Adrenal gland (tissue), 5 donors: ENCODE results near the gene OTOF.

Source experiments
- CTCF ChIP-seq, 6 experiments: fragments of 450-650 bp in 4 of 6; fragments of 200-600 bp in 2 of 6; sonication (generic) in 1 of 6; IDR thresholded peaks; 1 replicate in 5 of 6; 2 replicates in 1 of 6; pipeline versions ENCODE4 v1.5.1 to v1.8.0; 2016 to 2021; ENCODE audit warnings: antibody characterized with exemption in 6 of 6, mild to moderate bottlenecking in 2 of 6, moderate library complexity in 1 of 6
- POLR2A ChIP-seq, 2 donors: fragments of 450-650 bp; IDR thresholded peaks; one replicate each; pipeline ENCODE4 v1.6.1; 2017; ENCODE audit warnings: antibody characterized with exemption in 2 of 2, mild to moderate bottlenecking in 2 of 2, moderate library complexity in 1 of 2
- donor health status: DM: no; HTN: no; CAD: no.

- no peak for TF ChIP-seq CTCF (IDR thresholded peaks at IDR 0.05)
- TF ChIP-seq POLR2A (IDR thresholded peaks at IDR 0.05), result no peak
These were observed 2.9 kb upstream of the OTOF start for GRCh38 chr2:26480566-26481423.
